HG03457 (cell line): Measurements from ENCODE around the gene ZNF154.

ENCODE experiments used
- ATAC-seq: cut with Tn5 transposase; IDR thresholded peaks from one replicate; pipeline ENCODE4 v1.9.1; 2021; ENCODE audit warnings: moderate number of reproducible peaks; ENCODE audit not compliant: unreplicated experiment

ZNF154 gene

DNA sequence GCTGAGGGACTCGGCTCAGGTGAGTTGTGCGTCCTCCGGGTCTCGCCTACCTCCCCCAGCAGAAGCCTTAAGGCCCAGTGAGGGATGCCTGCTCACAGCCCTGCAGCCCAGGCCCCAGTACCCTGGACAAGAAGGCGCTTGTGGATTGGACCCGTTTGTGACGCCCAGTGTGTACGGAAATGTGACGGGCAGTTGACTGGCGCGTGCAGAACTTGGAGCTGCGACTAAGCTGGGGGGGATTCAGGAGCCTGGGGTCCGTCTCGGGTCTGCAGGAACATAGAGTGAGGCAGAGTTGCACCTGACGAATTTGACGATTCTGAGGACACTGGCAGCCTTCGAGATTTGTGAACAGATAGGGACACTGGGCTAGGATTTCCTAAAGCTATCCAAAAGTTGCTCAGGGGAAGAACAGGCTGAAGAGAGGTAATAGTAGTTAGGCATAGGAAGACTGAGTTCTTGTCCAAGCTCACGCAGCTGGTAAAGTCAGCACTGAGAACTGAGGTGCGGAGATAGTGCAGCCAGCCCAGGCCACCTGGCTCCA, 26.7 kb downstream of the ZNF154 start:
- no peak for ATAC-seq

GRCh38 chr19:57675881-57676280, 33.1 kb downstream of the ZNF154 start:
- ATAC-seq, result no peak

- no peak for ATAC-seq
These were observed 36.5 kb downstream of the ZNF154 start for GRCh38 chr19:57672466-57672865.

DNA sequence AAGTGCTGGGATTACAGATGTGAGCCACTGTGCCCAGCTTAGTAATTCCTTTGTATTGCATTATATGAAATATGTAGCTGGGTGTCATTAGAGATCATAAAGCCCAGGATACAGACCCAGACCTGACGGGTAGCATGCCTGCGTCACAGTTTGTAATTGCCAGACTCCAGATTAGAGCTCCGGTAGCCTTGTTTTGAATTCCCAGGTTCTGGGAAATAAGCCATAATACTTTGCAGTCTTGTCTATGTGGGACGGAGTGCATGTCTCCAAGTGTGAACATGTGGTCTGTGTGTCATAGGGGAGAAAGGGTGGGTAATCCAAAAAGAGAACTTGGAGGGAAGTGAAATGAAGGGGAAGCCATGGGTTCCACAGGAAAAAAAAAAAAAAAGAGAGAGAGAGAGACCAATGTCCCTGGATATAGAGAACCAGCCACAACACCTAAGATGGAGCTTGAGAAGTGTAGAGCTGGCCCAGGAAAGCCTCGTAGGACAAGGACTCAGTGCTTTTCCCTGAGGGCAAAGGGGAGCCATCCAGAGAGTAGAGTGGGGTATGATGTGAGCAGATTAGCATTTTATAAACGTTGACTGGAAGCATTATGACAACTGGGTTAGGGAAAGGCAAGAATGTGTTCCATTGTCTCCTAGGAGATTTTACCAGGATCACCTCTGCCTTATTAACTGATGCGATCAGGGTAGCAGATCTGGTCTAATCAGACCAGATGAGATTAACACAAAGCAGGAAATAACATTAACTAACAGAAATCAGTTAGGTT, 37.7 kb downstream of the ZNF154 start:
- ATAC-seq, result no peak

- ATAC-seq, result no peak
These were observed 40.4 kb downstream of the ZNF154 start, which contains the start of gene ZSCAN4 for GRCh38 chr19:57668635-57669034. ZSCAN4 (plus strand) TSS chr19:57668935; CDS start chr19:57676146, 7,211 bp downstream.

DNA sequence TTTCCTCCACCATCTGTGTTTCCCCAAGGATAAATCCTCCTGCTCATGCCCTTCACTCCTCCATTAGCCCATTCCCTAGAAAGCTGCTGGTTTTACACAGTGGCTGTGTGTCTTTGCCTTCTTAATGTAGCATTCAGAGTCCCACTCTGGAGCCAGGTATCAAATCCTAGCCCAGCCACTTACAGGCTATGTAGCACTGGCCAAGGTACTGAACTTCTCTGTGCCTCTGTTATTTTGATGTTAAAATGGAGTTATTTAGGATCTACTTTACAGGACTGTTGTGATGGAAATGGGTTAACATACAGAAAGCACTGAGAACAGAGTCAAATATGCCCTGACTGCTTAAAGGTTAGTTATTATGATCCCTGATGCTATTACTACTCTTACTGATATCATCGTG, 41.8 kb downstream of the ZNF154 start:
- no peak for ATAC-seq

DNA sequence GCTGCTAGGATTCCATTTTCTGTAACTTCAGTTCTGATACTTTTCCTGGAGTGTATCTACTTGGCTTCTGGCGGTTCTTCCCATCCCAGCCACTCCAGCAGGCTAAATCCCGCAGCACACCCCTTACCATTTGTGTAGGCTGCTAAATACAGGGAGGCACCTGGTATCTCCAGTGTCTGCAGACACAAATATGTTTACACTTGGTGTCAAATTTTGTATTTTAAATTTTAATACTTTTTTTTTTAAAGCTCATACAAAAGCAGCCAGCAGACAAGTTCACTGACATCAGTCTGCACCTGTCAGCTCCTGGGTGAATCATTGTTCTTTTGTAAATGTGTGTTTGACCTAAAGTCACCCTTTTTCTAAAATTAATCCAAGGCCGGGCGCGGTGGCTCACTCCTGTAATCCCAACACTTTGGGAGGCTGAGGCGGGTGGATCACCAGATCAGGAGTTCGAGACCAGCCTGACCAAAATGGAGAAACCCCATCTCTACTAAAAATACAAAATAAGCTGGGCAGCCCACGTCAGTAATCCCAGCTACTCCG, 43.7 kb downstream of the ZNF154 start:
- ATAC-seq, result no peak

DNA sequence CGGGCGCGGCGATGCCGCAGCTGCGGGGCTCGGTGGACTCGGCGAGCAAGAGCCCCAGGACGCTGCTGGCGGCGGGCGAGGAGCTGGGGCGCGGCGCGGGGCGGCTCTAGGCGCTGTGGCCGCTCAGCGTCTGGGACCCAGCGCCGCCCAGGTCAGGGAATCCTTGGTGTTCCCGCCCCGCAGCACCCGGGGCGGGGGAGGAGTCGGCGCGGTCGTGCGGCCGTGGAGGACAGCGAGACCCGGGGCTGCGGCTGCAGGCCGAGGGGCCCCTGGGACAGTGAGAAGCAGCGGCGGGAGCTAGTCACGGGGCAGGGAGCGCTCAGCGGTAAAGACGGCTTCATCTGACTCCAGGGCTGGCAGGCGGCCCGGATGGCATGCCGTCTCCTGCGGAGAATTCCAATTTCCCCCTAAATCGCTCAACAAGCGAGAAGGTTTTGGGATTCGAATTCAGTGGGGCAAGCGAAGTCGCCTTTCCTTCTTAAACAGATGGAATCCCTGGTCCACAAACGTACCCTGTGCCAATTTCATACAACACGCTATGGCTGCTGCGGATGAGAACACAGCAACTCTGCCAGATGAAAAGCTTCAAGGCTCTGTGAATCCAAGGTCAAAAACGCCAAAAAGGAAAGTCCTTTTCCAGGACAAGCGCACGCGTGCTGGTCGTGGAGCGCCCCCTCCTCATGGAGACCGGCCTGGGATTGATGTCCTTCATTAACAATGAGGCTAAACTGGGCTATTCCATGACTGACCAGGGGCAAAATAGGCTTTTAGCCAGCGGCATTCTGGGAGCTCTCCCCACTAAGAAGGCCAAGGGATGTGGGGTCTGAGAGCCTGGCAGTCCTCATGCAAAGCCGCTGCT, 44.5 kb downstream of the ZNF154 start:
- ATAC-seq, result no peak

DNA sequence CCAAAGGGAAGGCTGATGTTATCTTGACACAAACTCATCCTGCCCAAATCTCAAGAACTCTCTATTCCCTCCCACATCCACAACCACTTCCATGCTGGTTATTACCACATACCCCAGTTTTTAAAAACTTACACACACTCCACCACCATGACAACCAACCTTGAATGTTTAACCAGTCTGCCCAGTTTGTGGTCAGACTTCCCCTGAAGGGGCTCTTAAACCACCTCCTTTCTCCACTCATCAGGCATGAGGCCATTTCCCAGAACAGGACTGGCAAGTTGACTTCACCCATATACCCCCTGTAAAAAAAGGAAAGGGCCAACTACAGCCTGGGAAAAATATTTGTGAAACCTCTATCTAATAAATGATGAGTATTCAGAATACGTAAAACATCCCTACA, 52.7 kb downstream of the ZNF154 start:
- no peak for ATAC-seq

DNA sequence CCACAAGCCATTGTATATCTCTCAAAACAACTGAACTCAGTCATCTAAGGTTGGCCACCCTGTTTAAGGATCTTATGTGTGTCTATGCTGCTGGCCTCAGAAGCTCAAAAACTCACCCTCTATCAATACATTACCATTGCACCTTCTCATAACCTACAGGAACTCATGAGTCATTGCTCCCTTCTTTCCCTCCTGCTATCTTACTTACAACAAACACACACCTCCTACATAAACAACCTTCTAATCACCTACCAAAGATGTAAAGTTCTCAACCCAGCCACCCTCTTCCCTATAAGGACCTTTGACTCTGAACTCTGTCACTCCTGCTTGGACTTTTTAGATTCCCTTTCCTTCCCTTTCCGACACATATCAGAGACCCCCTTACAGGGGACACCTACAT, 53.6 kb downstream of the ZNF154 start:
- ATAC-seq, result no peak

GRCh38 chr19:57653689-57654088, 55.3 kb downstream of the ZNF154 start:
- no peak for ATAC-seq

- no peak for ATAC-seq
These were observed 57.4 kb downstream of the ZNF154 start for GRCh38 chr19:57651654-57651996.

DNA sequence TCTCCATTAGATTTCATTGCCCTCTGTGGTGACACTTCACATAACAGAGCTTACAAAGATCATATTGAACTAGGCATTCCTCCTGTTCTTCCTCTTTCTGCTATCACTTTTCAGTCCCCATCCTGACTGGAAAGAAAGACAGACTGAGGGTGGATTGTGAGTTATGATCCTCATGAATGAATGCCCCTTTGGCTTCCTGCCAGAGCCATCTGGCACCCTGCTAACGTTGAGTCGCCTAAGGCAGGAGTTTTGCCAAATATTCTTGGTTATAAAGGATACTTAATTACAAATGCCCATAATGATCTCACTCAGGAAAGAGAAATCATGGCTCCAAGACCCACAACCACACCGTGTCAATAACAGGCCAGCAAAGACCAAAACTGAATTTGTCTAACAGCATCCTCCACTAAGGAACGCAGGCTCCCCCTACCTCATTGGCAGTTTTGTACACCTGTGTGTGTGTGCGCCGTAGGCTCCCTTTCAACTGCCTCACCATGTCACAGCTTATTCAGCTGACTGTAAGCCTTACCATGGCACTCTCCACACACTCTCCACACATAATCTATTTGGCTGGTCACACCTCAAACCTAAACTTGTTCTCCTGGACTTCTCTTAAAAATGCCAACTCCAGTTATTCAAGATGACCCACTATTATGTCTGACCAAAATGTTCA, 60.5 kb downstream of the ZNF154 start:
- ATAC-seq, result no peak
